Activated naive CD8-positive, alpha-beta T cell treated with anti-CD3 and anti-CD28 coated beads, Interleukin-2, amount 50 U/mL, for 24 hours (primary cell): Measurements from ENCODE around the gene MAK.
"Not testable (repeated sequence)": the region's sequence is repeated elsewhere in the genome, so short reads cannot be mapped to it uniquely, and the experiment has no call there.

Source experiments
- ATAC-seq: fragments of 150-1000 bp; cut with Tn5 transposase; one replicate; pipeline ENCODE4 v1.10.0; 2021
- DNase-seq: peaks from one replicate; pipeline ENCODE4 v3.0.0; 2021
- H3K27ac Mint-ChIP-seq: one replicate; pipeline ENCODE4 v1.8.0; 2021; ENCODE audit warnings: mild to moderate bottlenecking, mixed read lengths
- H3K27me3 Mint-ChIP-seq: one replicate; pipeline ENCODE4 v1.8.0; 2021; ENCODE audit warnings: mixed read lengths
- H3K36me3 Mint-ChIP-seq: one replicate; pipeline ENCODE4 v1.8.0; 2021; ENCODE audit warnings: low read depth, mixed read lengths
- H3K4me1 Mint-ChIP-seq: one replicate; pipeline ENCODE4 v1.8.0; 2021; ENCODE audit warnings: mixed read lengths
- H3K4me3 Mint-ChIP-seq: one replicate; pipeline ENCODE4 v1.8.0; 2021; ENCODE audit warnings: mild to moderate bottlenecking, moderate library complexity, mixed read lengths
- H3K9me3 Mint-ChIP-seq: one replicate; pipeline ENCODE4 v1.8.0; 2021; ENCODE audit warnings: mixed read lengths

Gene MAK

GRCh38 chr6:10771371-10771894 lies 66.9 kb downstream of the MAK start:
- H3K4me3 Mint-ChIP-seq, result no peak overlapping the region
- H3K4me1 Mint-ChIP-seq, result no peaks in the 10 kb centered on the region
- H3K36me3 Mint-ChIP-seq, result peaks cover 21% of the 10 kb centered on the region
- H3K9me3 Mint-ChIP-seq, result no peaks in the 10 kb centered on the region
- ATAC-seq (no peak), DNase-seq (no peak)
- no peak overlapping the region for H3K27ac Mint-ChIP-seq
- H3K27me3 Mint-ChIP-seq, result no peaks in the 10 kb centered on the region

- DNase-seq (no peak), ATAC-seq (no peak)
- Mint-ChIP-seq H3K27me3 (no peaks in the 10 kb centered on the region), H3K9me3 (no peaks in the 10 kb centered on the region), H3K36me3 (peaks cover 14% of the 10 kb centered on the region), H3K4me1 (no peaks in the 10 kb centered on the region), H3K27ac (no peak overlapping the region), H3K4me3 (no peak overlapping the region)
These were observed 68.9 kb downstream of the MAK start for GRCh38 chr6:10769419-10769818.

GRCh38 chr6:10763006-10763405 lies 75.3 kb downstream of the MAK start:
- Mint-ChIP-seq H3K36me3 (peaks cover 19% of the 10 kb centered on the region), H3K4me3 (no peak overlapping the region), H3K4me1 (peaks cover 11% of the 10 kb centered on the region), H3K9me3 (no peaks in the 10 kb centered on the region), H3K27ac (no peak overlapping the region), H3K27me3 (no peaks in the 10 kb centered on the region)
- DNase-seq (no peak), ATAC-seq (no peak)

- Mint-ChIP-seq H3K27ac (peak overlapping the region; percentile 45), H3K4me1 (peaks cover 25% of the 10 kb centered on the region), H3K36me3 (peaks cover 45% of the 10 kb centered on the region), H3K4me3 (no peak overlapping the region), H3K9me3 (no peaks in the 10 kb centered on the region), H3K27me3 (no peaks in the 10 kb centered on the region)
- DNase-seq (no peak), ATAC-seq (peak; percentile 33)
These were observed 78.4 kb downstream of the MAK start for GRCh38 chr6:10759884-10760329.

- DNase-seq, result no peak
- Mint-ChIP-seq H3K36me3 (peaks cover 50% of the 10 kb centered on the region), H3K27ac (peak overlapping the region; percentile 37), H3K4me1 (peaks cover 30% of the 10 kb centered on the region), H3K27me3 (no peaks in the 10 kb centered on the region), H3K9me3 (no peaks in the 10 kb centered on the region), H3K4me3 (no peak overlapping the region)
- ATAC-seq, result peak; percentile 49
These were observed 79.0 kb downstream of the MAK start for GRCh38 chr6:10759312-10759839.

- Mint-ChIP-seq H3K36me3 (peaks cover 62% of the 10 kb centered on the region), H3K9me3 (no peaks in the 10 kb centered on the region), H3K27ac (peak overlapping the region; percentile 10), H3K4me3 (no peak overlapping the region), H3K4me1 (peaks cover 38% of the 10 kb centered on the region), H3K27me3 (no peaks in the 10 kb centered on the region)
- no peak for DNase-seq
- ATAC-seq, result no peak
These were observed 82.3 kb downstream of the MAK start for GRCh38 chr6:10756085-10756484.

GRCh38 chr6:10751757-10752156 lies 86.6 kb downstream of the MAK start:
- H3K27me3 Mint-ChIP-seq, ATAC-seq, DNase-seq, H3K4me3 Mint-ChIP-seq, H3K9me3 Mint-ChIP-seq: not testable (repeated sequence)
- peaks cover 50% of the 10 kb centered on the region for H3K36me3 Mint-ChIP-seq
- peak overlapping the region; percentile 63 for H3K27ac Mint-ChIP-seq
- peaks cover 52% of the 10 kb centered on the region for H3K4me1 Mint-ChIP-seq

GRCh38 chr6:10750568-10750967 lies 87.8 kb downstream of the MAK start:
- not testable (repeated sequence) for H3K4me3 Mint-ChIP-seq, H3K27ac Mint-ChIP-seq, H3K27me3 Mint-ChIP-seq

GRCh38 chr6:10749734-10750133 lies 88.6 kb downstream of the MAK start:
- no peaks in the 10 kb centered on the region for H3K9me3 Mint-ChIP-seq
- no peak for DNase-seq
- H3K27ac Mint-ChIP-seq, result no peak overlapping the region
- H3K27me3 Mint-ChIP-seq, result no peaks in the 10 kb centered on the region
- no peak for ATAC-seq
- peaks cover 45% of the 10 kb centered on the region for H3K4me1 Mint-ChIP-seq
- peak overlapping the region; percentile 83 for H3K4me3 Mint-ChIP-seq
- peaks cover 34% of the 10 kb centered on the region for H3K36me3 Mint-ChIP-seq

More at GRCh38 chr6:10750568-10750967, 87.8 kb downstream of the MAK start:
- H3K4me1 Mint-ChIP-seq, result peaks cover 52% of the 10 kb centered on the region
- H3K36me3 Mint-ChIP-seq, result peaks cover 42% of the 10 kb centered on the region
- H3K9me3 Mint-ChIP-seq, DNase-seq, ATAC-seq: not testable (repeated sequence)

- no peaks in the 10 kb centered on the region for H3K27me3 Mint-ChIP-seq
- peak; percentile 94 for ATAC-seq
These were observed 90.9 kb downstream of the MAK start, which contains the start of gene TMEM14B for GRCh38 chr6:10747251-10747972. Gene TMEM14B (plus strand): TSS chr6:10747805. CDS start chr6:10749246, 1,441 bp downstream.

GRCh38 chr6:10746915-10747250 lies 91.5 kb downstream of the MAK start:
- Mint-ChIP-seq H3K27ac (peak overlapping the region; percentile 96), H3K4me1 (peaks cover 35% of the 10 kb centered on the region)
- no peak for ATAC-seq

More at GRCh38 chr6:10747251-10747972, 90.9 kb downstream of the MAK start, which contains the start of gene TMEM14B:
- peaks cover 35% of the 10 kb centered on the region for H3K4me1 Mint-ChIP-seq
- peak within 1 kb of the TSS; percentile 96 for H3K27ac Mint-ChIP-seq
- no peaks in the 10 kb centered on the region for H3K9me3 Mint-ChIP-seq
- peaks cover 23% of the 10 kb centered on the region for H3K36me3 Mint-ChIP-seq
- H3K4me3 Mint-ChIP-seq, result peak within 1 kb of the TSS; percentile 83
- DNase-seq, result peak; percentile 100

GRCh38 chr6:10745116-10745515 lies 93.2 kb downstream of the MAK start:
- no peaks in the 10 kb centered on the region for H3K9me3 Mint-ChIP-seq
- H3K27me3 Mint-ChIP-seq, result no peaks in the 10 kb centered on the region
- ATAC-seq (no peak), DNase-seq (no peak)
- H3K4me1 Mint-ChIP-seq, result peaks cover 27% of the 10 kb centered on the region
- H3K27ac Mint-ChIP-seq, result no peak overlapping the region
- peaks cover 10% of the 10 kb centered on the region for H3K36me3 Mint-ChIP-seq
- H3K4me3 Mint-ChIP-seq, result no peak overlapping the region

More at GRCh38 chr6:10746915-10747250, 91.5 kb downstream of the MAK start:
- Mint-ChIP-seq H3K36me3 (peaks cover 19% of the 10 kb centered on the region), H3K27me3 (no peaks in the 10 kb centered on the region), H3K9me3 (no peaks in the 10 kb centered on the region), H3K4me3 (peak overlapping the region; percentile 83)
- no peak for DNase-seq

- H3K4me1 Mint-ChIP-seq, result peaks cover 13% of the 10 kb centered on the region
- no peak overlapping the region for H3K27ac Mint-ChIP-seq
- H3K36me3 Mint-ChIP-seq, result peaks cover 6% of the 10 kb centered on the region
- ATAC-seq (no peak), DNase-seq (no peak)
- H3K4me3 Mint-ChIP-seq, result no peak overlapping the region
- H3K9me3 Mint-ChIP-seq, result no peaks in the 10 kb centered on the region
- no peaks in the 10 kb centered on the region for H3K27me3 Mint-ChIP-seq
These were observed 94.8 kb downstream of the MAK start for GRCh38 chr6:10743515-10743914.

- H3K4me1 Mint-ChIP-seq, result peaks cover 12% of the 10 kb centered on the region
- no peak overlapping the region for H3K4me3 Mint-ChIP-seq
- DNase-seq (no peak), ATAC-seq (no peak)
- H3K9me3 Mint-ChIP-seq, result no peaks in the 10 kb centered on the region
- H3K27ac Mint-ChIP-seq, result no peak overlapping the region
- H3K27me3 Mint-ChIP-seq, result no peaks in the 10 kb centered on the region
- peaks cover 2% of the 10 kb centered on the region for H3K36me3 Mint-ChIP-seq
These were observed 96.1 kb downstream of the MAK start for GRCh38 chr6:10742251-10742650.

GRCh38 chr6:10741643-10742042 lies 96.7 kb downstream of the MAK start:
- not testable (repeated sequence) for ATAC-seq, H3K4me3 Mint-ChIP-seq, H3K4me1 Mint-ChIP-seq, H3K27me3 Mint-ChIP-seq, DNase-seq, H3K9me3 Mint-ChIP-seq, H3K36me3 Mint-ChIP-seq, H3K27ac Mint-ChIP-seq
